Caco-2 (cell line): Measurements from ENCODE around the gene TUB. TPM values are rescaled to one million over a fixed set of nuclear protein-coding genes. Genes with fewer than 3 reads are reported as not detected.

Experiments
- BruUV-seq: library from RNA; stranded (reverse); fragments of 400-500 nt; replicated peaks from 2 replicates; lab custom pipeline; 2021; lab: Mats Ljungman, UMichigan
- CTCF ChIA-PET: fragments of 300-600 bp; sonication (Branson Sonifier 250); formaldehyde crosslinking; loops from one replicate; lab custom pipeline; 2022; ENCODE audit warnings: antibody characterized with exemption; lab: Charles Lee
- POLR2A ChIA-PET: fragments of 300-600 bp; sonication (Branson Sonifier 250); formaldehyde crosslinking; loops from one replicate; lab custom pipeline; 2022; ENCODE audit warnings: antibody characterized with exemption; lab: Charles Lee
- DNase-seq, 2 experiments: peaks; one replicate each; pipeline versions ENCODE4 v3.0.0 to v3.0.0-alpha.2; 2020 to 2022
- H3K27me3 ChIP-seq: replicated peaks from 2 replicates; pipeline ENCODE4 v1.6.0; 2011; ENCODE audit warnings: low read length; ENCODE audit not compliant: control insufficient read depth, insufficient read depth
- H3K36me3 ChIP-seq: 2 replicates; pipeline ENCODE4 v1.5.1; 2011; ENCODE audit warnings: low read length; ENCODE audit not compliant: control insufficient read depth, insufficient read depth
- H3K4me1 ChIP-seq: fragments of 250-450 bp; sonication (Bioruptor Pico); 2 replicates; pipeline ENCODE4 v1.5.1; 2020; ENCODE audit warnings: mild to moderate bottlenecking
- H3K4me3 ChIP-seq: 2 replicates; pipeline ENCODE4 v1.5.1; 2011; ENCODE audit warnings: low read depth, mild to moderate bottlenecking, control low read depth, low read length
- H3K9me3 ChIP-seq: fragments of 250-450 bp; sonication (Bioruptor Pico); 2 replicates; pipeline ENCODE4 v1.5.1; 2020; ENCODE audit warnings: mild to moderate bottlenecking, moderate library complexity
- H3K27ac Mint-ChIP-seq: one replicate; pipeline ENCODE4 v1.8.0; 2022; ENCODE audit warnings: mixed read lengths; ENCODE audit not compliant: unreplicated experiment
- H3K27me3 Mint-ChIP-seq: one replicate; pipeline ENCODE4 v1.8.0; 2022; ENCODE audit warnings: mixed read lengths; ENCODE audit not compliant: insufficient read depth, unreplicated experiment
- H3K36me3 Mint-ChIP-seq: one replicate; pipeline ENCODE4 v1.8.0; 2022; ENCODE audit warnings: mild to moderate bottlenecking, mixed read lengths; ENCODE audit not compliant: insufficient read depth, unreplicated experiment
- H3K4me1 Mint-ChIP-seq: one replicate; pipeline ENCODE4 v1.8.0; 2022; ENCODE audit warnings: low read depth, mixed read lengths; ENCODE audit not compliant: unreplicated experiment
- H3K4me3 Mint-ChIP-seq: one replicate; pipeline ENCODE4 v1.8.0; 2022; ENCODE audit warnings: mild to moderate bottlenecking, moderate library complexity, mixed read lengths; ENCODE audit not compliant: unreplicated experiment
- H3K9me3 Mint-ChIP-seq: one replicate; pipeline ENCODE4 v1.8.0; 2022; ENCODE audit warnings: mixed read lengths; ENCODE audit not compliant: unreplicated experiment
- CTCF ChIP-seq, 2 experiments: fragments of 200-600 bp in 1 of 2; IDR thresholded peaks; 1 replicate in 1 of 2; 2 replicates in 1 of 2; pipeline versions ENCODE4 v1.5.1 to v1.8.0; 2011 to 2022; ENCODE audit warnings: antibody characterized with exemption in 1 of 2, control low read depth in 1 of 2, inconsistent platforms in 1 of 2, low read depth in 1 of 2, low read length in 1 of 2, mild to moderate bottlenecking in 1 of 2, moderate library complexity in 1 of 2; ENCODE audit not compliant: insufficient read depth in 1 of 2, severe bottlenecking in 1 of 2, unreplicated experiment in 1 of 2
- intact Hi-C: fragments of 100-400 bp; cut with micrococcal nuclease; formaldehyde crosslinking; loops from one replicate; pipeline ENCODE4 v1.10.0; 2022; ENCODE audit not compliant: unreplicated experiment
- total RNA-seq: library from RNA; stranded (reverse); gene quantifications from 2 replicates; pipeline ENCODE4 v1.2.3, GENCODE V29; 2022

The TUB gene
- total RNA-seq, 1 experiment from 2014 or later = not detected

DNA sequence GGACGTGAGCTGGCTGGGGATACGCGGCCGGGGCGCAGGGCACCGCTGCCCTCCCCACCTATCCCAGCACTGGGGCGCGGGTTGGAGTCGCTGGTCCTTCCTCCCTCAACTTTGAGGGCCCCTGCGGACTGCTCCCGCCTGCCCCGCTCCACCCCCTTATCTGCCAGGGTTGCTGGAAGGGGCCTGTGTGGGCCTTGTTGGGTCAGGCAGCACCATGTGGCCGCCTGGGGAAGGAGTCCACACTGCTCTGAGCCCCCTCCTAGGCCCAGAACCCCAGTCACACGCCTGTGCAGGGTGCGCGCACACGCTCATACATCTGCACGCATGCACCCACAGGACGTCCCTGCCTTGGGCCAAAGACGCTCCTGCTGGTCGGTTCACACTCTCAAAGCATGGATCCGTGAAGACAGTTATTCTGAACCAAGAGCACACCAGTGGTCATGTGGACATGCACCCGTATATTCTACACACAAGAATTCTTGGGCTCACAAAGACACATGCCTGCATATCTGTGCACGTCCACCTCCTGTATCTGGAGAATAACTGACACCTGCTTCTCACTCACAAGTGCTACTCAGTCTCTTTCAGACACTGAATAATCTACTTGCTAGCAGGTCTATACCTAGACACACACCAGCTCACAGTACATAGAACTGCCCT lies 710 bp downstream of the TUB start:
- intact Hi-C loops = no loop called here
- no peaks in the 10 kb centered on the region for H3K36me3 ChIP-seq
- Mint-ChIP-seq H3K36me3 (no peaks in the 10 kb centered on the region), H3K4me3 (no peak overlapping the region), H3K27me3 (peaks cover 10% of the 10 kb centered on the region), H3K9me3 (no peaks in the 10 kb centered on the region), H3K4me1 (no peaks in the 10 kb centered on the region), H3K27ac (no peak overlapping the region)
- no peak for DNase-seq
- TF ChIP-seq CTCF (IDR thresholded peaks at IDR 0.05; ENCODE audit: insufficient read depth in 1 of 2, low read depth in 1 of 2, low read length in 1 of 2, severe bottlenecking in 1 of 2, unreplicated experiment in 1 of 2) = no peak
- CTCF ChIA-PET = interaction anchor here (1.0 to 1.1 kb wide), 2 partner anchors 18 to 75 kb away, joined by 3 to 5 read pairs; no protein-coding TSS in a partner anchor
- no peaks in the 10 kb centered on the region for H3K9me3 ChIP-seq
- no TSS peak for BruUV-seq
- no peak overlapping the region for H3K4me3 ChIP-seq
- POLR2A ChIA-PET = no interaction called here
- no peaks in the 10 kb centered on the region for H3K4me1 ChIP-seq
- no peaks in the 10 kb centered on the region; the same call in 1 of the 2 replicates for H3K27me3 ChIP-seq

DNA sequence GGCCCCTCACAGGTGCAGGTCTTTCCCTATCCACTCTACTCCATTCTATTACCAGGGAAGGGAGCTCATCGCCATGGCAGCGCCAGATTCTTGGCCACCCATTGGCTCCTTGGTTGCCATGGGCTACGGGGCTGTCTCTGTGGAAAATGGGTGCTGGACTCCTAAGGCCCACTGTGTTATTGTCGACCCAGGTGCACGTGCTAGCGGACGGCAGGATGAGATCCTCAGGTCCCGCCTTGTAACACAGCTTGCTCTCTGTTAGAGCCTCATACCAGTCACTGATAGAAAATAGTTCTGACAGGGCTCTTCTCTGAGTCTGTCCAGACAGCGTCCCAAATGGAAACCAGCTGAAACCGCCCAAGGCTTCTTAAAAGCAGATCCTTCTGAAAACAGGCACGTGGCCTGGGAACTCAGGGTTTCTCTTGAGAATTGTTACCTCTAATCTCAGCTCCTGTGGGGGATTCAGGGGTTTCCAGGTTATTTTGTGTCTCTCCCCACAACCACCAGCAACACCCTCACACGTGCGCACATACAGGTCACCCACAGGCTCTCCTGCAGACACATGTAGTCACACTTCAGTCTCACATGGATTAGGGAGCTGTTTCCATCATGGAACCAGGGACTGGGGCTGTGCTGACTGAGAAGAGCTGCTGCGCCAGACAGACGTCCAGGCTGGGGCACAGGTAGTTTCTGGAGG lies 1.5 kb downstream of the TUB start:
- intact Hi-C loops = no loop called here
- H3K4me1 Mint-ChIP-seq = no peaks in the 10 kb centered on the region
- Histone ChIP-seq H3K4me1 (no peaks in the 10 kb centered on the region), H3K27me3 (peaks cover 2% of the 10 kb centered on the region; the same call in 1 of the 2 replicates), H3K9me3 (no peaks in the 10 kb centered on the region), H3K36me3 (no peaks in the 10 kb centered on the region), H3K4me3 (no peak overlapping the region)
- POLR2A ChIA-PET = no interaction called here
- no peak for DNase-seq
- no peak overlapping the region for H3K4me3 Mint-ChIP-seq
- no peak overlapping the region for H3K27ac Mint-ChIP-seq
- TF ChIP-seq CTCF (IDR thresholded peaks at IDR 0.05; ENCODE audit: insufficient read depth in 1 of 2, low read depth in 1 of 2, low read length in 1 of 2, severe bottlenecking in 1 of 2, unreplicated experiment in 1 of 2) = no peak
- no peaks in the 10 kb centered on the region for H3K36me3 Mint-ChIP-seq
- CTCF ChIA-PET = interaction anchor here (1.0 to 1.1 kb wide), 2 partner anchors 17 to 76 kb away, joined by 3 to 5 read pairs; no protein-coding TSS in a partner anchor
- peaks cover 9% of the 10 kb centered on the region for H3K27me3 Mint-ChIP-seq
- no peaks in the 10 kb centered on the region for H3K9me3 Mint-ChIP-seq
- no TSS peak for BruUV-seq

DNA sequence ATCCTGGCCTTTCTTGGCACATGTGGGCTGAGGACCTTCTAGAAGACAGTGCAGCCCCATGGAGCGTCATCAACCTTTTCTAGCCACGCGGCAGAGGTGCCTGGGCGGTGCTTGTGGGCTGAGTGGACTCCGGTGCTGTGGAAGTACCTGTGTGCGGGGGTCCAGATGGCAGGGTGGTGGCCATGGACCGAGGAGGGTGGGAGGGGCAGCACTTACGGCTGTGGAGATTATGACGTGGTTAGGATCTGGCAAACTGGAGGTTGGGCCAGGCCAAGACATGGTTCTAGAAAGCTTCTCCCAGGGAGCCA lies 2.0 kb downstream of the TUB start:
- Mint-ChIP-seq H3K36me3 (no peaks in the 10 kb centered on the region), H3K4me1 (no peaks in the 10 kb centered on the region), H3K27ac (no peak overlapping the region), H3K9me3 (no peaks in the 10 kb centered on the region), H3K4me3 (no peak overlapping the region), H3K27me3 (peaks cover 9% of the 10 kb centered on the region)
- no peak overlapping the region for H3K4me3 ChIP-seq
- H3K36me3 ChIP-seq = no peaks in the 10 kb centered on the region
- intact Hi-C loops = no loop called here
- no peaks in the 10 kb centered on the region for H3K4me1 ChIP-seq
- POLR2A ChIA-PET = no interaction called here
- CTCF ChIA-PET = interaction anchor here (1.1 kb wide), 1 partner anchor 16 kb away, joined by 3 read pairs; no protein-coding TSS in a partner anchor
- TF ChIP-seq CTCF (IDR thresholded peaks at IDR 0.05; ENCODE audit: insufficient read depth in 1 of 2, low read depth in 1 of 2, low read length in 1 of 2, severe bottlenecking in 1 of 2, unreplicated experiment in 1 of 2) = no peak
- H3K9me3 ChIP-seq = no peaks in the 10 kb centered on the region
- BruUV-seq = no TSS peak
- H3K27me3 ChIP-seq = peaks cover 2% of the 10 kb centered on the region; the same call in 1 of the 2 replicates
- DNase-seq = no peak
